DND-41 (cell line): ENCODE results near the gene VMO1.
A peak's percentile ranks its signal among the peaks of the same experiment; 100 is the strongest.
"Not testable (repeated sequence)": the region's sequence is repeated elsewhere in the genome, so short reads cannot be mapped to it uniquely, and the experiment has no call there.

Source experiments
- ATAC-seq: fragments of 200-7000 bp; cut with Tn5 transposase; 3 replicates; pipeline ENCODE4 v1.9.1; 2021; ENCODE audit warnings: low read depth; ENCODE audit not compliant: insufficient read depth
- DNase-seq: peaks from one replicate; pipeline ENCODE4 v3.0.0-alpha.2; 2020
- H2AFZ ChIP-seq: 2 replicates; pipeline ENCODE4 v1.6.0; 2012; ENCODE audit warnings: low read depth, low read length
- H3K27ac ChIP-seq: 2 replicates; pipeline ENCODE4 v1.5.1; 2012; ENCODE audit warnings: low read length, inconsistent platforms
- H3K27me3 ChIP-seq: fragments of 200-600 bp; sonication (generic); 2 replicates; pipeline ENCODE4 v1.6.0; 2012; ENCODE audit warnings: low read length, mild to moderate bottlenecking, inconsistent platforms; ENCODE audit not compliant: insufficient read depth, poor library complexity
- H3K36me3 ChIP-seq: 2 replicates; pipeline ENCODE4 v1.5.1; 2012; ENCODE audit warnings: low read length, inconsistent platforms; ENCODE audit not compliant: insufficient read depth
- H3K4me1 ChIP-seq: 2 replicates; pipeline ENCODE4 v1.5.1; 2012; ENCODE audit warnings: mild to moderate bottlenecking, low read length; ENCODE audit not compliant: insufficient read depth
- H3K4me2 ChIP-seq: 2 replicates; pipeline ENCODE4 v1.6.0; 2012; ENCODE audit warnings: mild to moderate bottlenecking, moderate library complexity, low read length, inconsistent platforms; ENCODE audit not compliant: insufficient read depth
- H3K4me3 ChIP-seq, 2 experiments: fragments of 200-600 bp in 1 of 2; shearing (Covaris generic) in 1 of 2; 2 replicates each; pipeline ENCODE4 v1.5.1; 2012 to 2016; ENCODE audit warnings: inconsistent platforms in 2 of 2, low read length in 2 of 2, mild to moderate bottlenecking in 2 of 2, low read depth in 1 of 2, moderate library complexity in 1 of 2
- H3K79me2 ChIP-seq: 2 replicates; pipeline ENCODE4 v1.6.0; 2012; ENCODE audit warnings: low read length, inconsistent platforms; ENCODE audit not compliant: insufficient read depth
- H3K9ac ChIP-seq: 2 replicates; pipeline ENCODE4 v1.6.0; 2012; ENCODE audit warnings: low read depth, mild to moderate bottlenecking, inconsistent platforms, low read length, moderate library complexity
- H3K9me3 ChIP-seq: 2 replicates; pipeline ENCODE4 v1.5.1; 2012; ENCODE audit warnings: low read length, moderate library complexity, mild to moderate bottlenecking, inconsistent platforms; ENCODE audit not compliant: insufficient read depth, severe bottlenecking
- H4K20me1 ChIP-seq: 2 replicates; pipeline ENCODE4 v1.6.0; 2012; ENCODE audit warnings: low read length; ENCODE audit not compliant: insufficient read depth
- EZH2 ChIP-seq: IDR thresholded peaks from 3 replicates; pipeline ENCODE4 v1.6.1; 2012; ENCODE audit warnings: borderline replicate concordance, low read depth, mild to moderate bottlenecking, moderate library complexity, low read length, inconsistent platforms; ENCODE audit not compliant: severe bottlenecking
- TF ChIP-seq, protein P1 (sequence below): IDR thresholded peaks from 2 replicates; pipeline ENCODE4 v1.5.1; 2012; ENCODE audit warnings: borderline replicate concordance, low read length, moderate library complexity, mild to moderate bottlenecking; ENCODE audit not compliant: poor library complexity, severe bottlenecking; ENCODE audit errors: extremely low read depth

Gene VMO1

DNA sequence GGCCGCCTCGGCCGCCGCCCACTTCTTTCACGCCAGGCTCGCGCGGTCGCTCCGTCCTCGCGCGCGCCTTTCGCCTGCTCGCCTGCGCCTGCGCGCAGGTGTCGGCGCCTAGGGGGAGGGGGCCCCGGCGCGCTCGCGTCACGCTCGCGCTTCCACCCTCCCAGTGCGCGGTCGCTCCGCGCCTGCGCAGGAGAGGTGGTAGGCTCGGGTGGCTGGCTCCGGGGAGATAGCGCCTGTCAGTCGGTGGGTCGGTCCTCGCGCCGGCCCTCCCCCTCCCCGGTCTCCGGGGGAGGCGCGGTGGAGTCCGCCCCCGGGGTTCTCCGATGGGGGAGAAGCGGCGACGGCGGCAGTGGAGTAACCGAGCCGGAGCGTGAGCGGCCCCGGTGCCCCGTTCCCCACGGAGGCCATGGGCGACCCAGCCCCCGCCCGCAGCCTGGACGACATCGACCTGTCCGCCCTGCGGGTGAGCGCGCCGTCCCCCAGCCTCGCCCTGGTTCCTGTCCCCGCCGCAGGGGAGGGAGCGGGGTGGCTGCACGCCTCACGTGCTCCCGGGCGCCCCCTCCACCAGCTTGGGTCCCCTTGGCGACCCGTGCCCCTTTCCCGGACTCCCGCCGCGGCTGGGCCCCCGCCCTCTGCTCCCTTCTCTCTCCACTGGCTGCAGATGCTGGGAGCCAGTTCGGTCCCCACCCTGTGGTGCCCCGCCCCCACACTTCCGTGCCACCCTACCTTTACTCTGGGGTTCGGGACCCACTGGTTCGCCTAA, 47.2 kb upstream of the VMO1 start, which contains the start of gene MINK1:
MINK1 (plus strand) TSS at position 163 of the 763 bp plus-strand sequence; CDS start at position 407, 244 bp downstream.
- Histone ChIP-seq H3K36me3 (peaks cover 6% of the 10 kb centered on the region; the same call in 1 of the 2 replicates), H3K27ac (peak within 1 kb of the TSS; percentile 64), H3K27me3 (no peaks in the 10 kb centered on the region), H3K79me2 (peaks cover 43% of the 10 kb centered on the region), H4K20me1 (peaks cover 39% of the 10 kb centered on the region), H3K9ac (peak within 1 kb of the TSS; percentile 82), H3K9me3 (no peaks in the 10 kb centered on the region), H3K4me2 (peak within 1 kb of the TSS; percentile 94), H3K4me3 (peak within 1 kb of the TSS; percentile 76 to 89), H2AFZ (peak within 1 kb of the TSS; percentile 77), H3K4me1 (peaks cover 21% of the 10 kb centered on the region)
- DNase-seq (peak; percentile 90), ATAC-seq (peak; percentile 84)
- TF ChIP-seq EZH2: no peak

DNA sequence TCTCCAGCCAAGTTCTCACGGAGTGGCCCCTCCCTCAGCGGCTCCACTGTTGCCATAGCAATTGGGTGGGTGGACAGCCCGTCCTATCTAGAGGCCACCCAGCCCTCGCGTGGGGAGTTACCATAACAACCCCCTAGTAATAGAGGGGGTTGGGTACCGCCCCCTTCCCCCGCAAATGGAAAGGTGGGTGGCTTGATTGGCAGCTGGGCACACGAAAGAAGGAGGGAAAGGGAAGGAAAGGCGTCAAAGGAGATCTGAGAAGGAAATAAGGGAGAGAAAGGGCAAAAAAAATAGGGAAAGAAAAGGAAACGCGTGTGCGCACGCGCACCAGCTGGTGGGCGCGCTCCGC, 46.6 kb upstream of the VMO1 start:
- peak overlapping the region; percentile 64 for H3K27ac ChIP-seq
- H3K9me3 ChIP-seq, DNase-seq, H3K36me3 ChIP-seq, H3K27me3 ChIP-seq: not testable (repeated sequence)
- ATAC-seq: peak; percentile 10; the same call in 2 of the 3 replicates
- peaks cover 21% of the 10 kb centered on the region for H3K4me1 ChIP-seq
- peak overlapping the region; percentile 76 to 89; a peak in 3 of 4 replicates for H3K4me3 ChIP-seq
- peaks cover 39% of the 10 kb centered on the region for H3K79me2 ChIP-seq
- H3K9ac ChIP-seq: peak overlapping the region; percentile 82
- H2AFZ ChIP-seq: peak overlapping the region; percentile 77
- peak overlapping the region; percentile 94 for H3K4me2 ChIP-seq
- peaks cover 33% of the 10 kb centered on the region for H4K20me1 ChIP-seq

DNA sequence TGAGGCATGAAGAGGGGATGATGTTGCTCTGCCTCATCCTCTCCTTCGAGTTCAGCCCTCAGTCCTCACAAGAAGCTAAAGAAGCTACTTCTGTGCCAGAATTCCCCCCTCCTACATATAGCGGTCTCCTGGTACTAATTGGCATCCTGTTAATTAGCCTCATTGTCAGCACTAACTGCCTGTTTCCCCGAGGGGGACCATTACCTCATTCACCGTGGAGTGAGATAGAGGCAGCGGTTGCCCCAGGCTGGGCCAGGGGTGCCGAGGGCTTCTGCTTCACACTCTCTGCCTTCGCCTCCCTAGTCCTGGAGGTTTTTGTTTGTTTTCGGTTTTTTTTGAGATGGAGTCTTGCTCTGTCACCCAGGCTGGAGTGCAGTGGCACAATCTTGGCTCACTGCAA, 41.2 kb upstream of the VMO1 start:
- Histone ChIP-seq H3K36me3 (no peaks in the 10 kb centered on the region), H3K27ac (no peak overlapping the region), H3K4me2 (no peak overlapping the region), H3K79me2 (no peaks in the 10 kb centered on the region), H2AFZ (no peak overlapping the region), H3K9ac (no peak overlapping the region), H3K9me3 (no peaks in the 10 kb centered on the region), H3K27me3 (no peaks in the 10 kb centered on the region), H4K20me1 (no peaks in the 10 kb centered on the region), H3K4me1 (peaks cover under 1% of the 10 kb centered on the region), H3K4me3 (no peak overlapping the region)
- ATAC-seq (no peak), DNase-seq (no peak)
- TF ChIP-seq, protein P1, sequence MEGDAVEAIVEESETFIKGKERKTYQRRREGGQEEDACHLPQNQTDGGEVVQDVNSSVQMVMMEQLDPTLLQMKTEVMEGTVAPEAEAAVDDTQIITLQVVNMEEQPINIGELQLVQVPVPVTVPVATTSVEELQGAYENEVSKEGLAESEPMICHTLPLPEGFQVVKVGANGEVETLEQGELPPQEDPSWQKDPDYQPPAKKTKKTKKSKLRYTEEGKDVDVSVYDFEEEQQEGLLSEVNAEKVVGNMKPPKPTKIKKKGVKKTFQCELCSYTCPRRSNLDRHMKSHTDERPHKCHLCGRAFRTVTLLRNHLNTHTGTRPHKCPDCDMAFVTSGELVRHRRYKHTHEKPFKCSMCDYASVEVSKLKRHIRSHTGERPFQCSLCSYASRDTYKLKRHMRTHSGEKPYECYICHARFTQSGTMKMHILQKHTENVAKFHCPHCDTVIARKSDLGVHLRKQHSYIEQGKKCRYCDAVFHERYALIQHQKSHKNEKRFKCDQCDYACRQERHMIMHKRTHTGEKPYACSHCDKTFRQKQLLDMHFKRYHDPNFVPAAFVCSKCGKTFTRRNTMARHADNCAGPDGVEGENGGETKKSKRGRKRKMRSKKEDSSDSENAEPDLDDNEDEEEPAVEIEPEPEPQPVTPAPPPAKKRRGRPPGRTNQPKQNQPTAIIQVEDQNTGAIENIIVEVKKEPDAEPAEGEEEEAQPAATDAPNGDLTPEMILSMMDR: no peak
- no peak for TF ChIP-seq EZH2

DNA sequence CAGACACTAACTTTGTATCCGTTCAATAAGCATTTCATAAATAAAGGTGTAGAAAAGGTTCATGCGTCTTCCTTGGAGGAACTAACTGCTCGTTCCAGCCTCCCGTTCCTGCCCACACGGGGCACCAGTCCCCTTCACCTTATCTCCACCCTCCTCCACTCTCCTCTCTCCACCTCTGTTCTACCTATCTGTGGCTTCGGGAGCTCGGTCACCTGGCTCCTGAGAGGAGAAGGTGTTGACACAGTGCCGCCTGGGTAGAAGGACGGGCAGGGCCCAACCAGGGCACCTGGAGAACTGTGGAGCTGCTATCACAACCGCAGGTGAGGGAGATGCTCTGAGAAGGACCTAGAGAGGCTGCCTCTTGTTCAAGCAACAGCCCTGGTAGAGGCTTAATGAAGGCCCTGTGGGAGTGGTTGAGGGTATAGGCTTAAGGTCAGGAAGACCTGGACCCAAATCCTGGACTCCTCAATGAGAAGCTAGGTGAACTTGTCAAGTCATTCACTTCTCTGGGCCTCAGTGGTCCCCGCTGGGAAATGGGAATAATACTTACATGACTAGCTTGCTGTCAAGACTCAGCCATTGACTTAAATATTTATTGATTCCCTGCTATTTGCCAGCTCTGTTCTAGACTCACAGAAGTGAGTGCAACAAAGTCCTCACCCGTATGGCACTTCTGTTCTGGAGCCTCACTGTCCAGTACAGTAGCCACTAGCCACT, 37.4 kb upstream of the VMO1 start:
- Histone ChIP-seq H2AFZ (no peak overlapping the region), H3K9ac (no peak overlapping the region), H3K9me3 (no peaks in the 10 kb centered on the region), H3K36me3 (no peaks in the 10 kb centered on the region), H3K4me3 (no peak overlapping the region), H3K27ac (no peak overlapping the region), H3K79me2 (no peaks in the 10 kb centered on the region), H4K20me1 (no peaks in the 10 kb centered on the region), H3K4me1 (no peaks in the 10 kb centered on the region), H3K27me3 (no peaks in the 10 kb centered on the region), H3K4me2 (no peak overlapping the region)
- ATAC-seq: no peak
- no peak for DNase-seq
- TF ChIP-seq, protein P1: no peak
- no peak for TF ChIP-seq EZH2
